Hepatocyte (in vitro differentiated cells): ENCODE results near the gene GLT8D1.

ENCODE experiments used
- CTCF ChIP-seq: fragments of 200-600 bp; sonication (generic); IDR thresholded peaks from 2 replicates; pipeline ENCODE4 v1.5.1; 2016; ENCODE audit warnings: antibody characterized with exemption, mild to moderate bottlenecking; ENCODE audit not compliant: poor library complexity
- EZH2 ChIP-seq: fragments of 200-600 bp; sonication (generic); IDR thresholded peaks from 2 replicates; pipeline ENCODE4 v1.6.1; 2016; ENCODE audit warnings: antibody characterized with exemption, mild to moderate bottlenecking, borderline replicate concordance

DNA sequence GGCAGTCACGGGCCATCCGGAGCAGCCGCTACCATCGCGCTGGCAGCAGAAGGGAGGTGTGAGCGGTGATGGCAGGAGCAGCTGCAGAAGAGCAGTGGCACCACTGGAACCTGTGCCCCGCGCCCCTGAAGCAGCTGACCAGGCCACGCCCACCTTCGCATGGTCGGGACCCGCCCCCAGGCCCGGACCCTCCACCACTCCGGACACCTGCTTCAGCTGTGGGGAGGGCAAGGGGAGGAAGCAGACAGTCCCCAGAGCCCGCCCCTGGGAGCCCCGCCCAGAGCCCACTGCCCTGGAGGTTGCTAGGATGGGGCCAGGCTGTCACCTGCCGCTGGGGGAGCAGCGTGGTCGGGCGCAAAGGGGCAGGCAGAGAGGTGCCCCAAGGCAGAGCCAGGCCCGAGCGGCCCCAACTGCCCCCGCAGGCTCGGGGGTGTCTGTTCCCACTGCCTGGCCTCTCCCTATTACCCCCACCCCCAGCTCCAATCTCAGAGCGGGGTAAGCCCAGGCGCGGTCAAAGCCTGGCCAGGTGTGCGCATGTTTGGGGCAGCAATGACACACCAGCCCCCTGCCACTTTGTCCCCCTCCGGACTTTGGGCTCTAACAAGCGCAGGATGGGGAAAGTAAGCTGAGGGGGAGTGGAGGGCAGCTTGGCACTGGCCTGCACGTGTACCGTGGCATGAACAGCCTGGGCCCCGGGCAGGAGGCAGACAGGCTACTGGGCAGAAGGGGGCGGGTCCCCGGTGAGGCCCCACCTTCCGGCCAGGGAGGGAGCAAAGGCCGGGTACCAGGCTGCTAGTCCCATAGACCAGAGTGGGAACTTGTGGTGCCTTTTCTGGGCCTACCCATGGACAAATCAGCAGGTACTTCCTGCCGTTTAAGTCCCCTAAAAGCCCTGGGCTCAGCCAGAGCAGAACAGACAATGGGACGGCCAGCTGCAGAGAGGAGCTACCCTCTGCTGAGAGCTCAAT, 9.0 kb upstream of the GLT8D1 start:
- TF ChIP-seq CTCF (no peak), EZH2 (no peak)
